ENCODE data around the gene PPP1R2.

Gene PPP1R2

GRCh38 chr3:195556390-195556789 is 13.3 kb upstream of the PPP1R2 start (continued):
- TF ChIP-seq ZNF837 (tag by site-specific recombination; IDR thresholded peaks at IDR 0.05) (no peak), ZNF704 (tag by site-specific recombination; IDR thresholded peaks at IDR 0.05) (no peak), ZNF791 (tag by site-specific recombination; IDR thresholded peaks at IDR 0.05) (no peak), ZNF660 (tag by site-specific recombination; IDR thresholded peaks at IDR 0.05) (0 out of 2 replicates have a peak, but pooled peaks have one; percentile 19), KLF16 (tag by site-specific recombination; IDR thresholded peaks at IDR 0.05) (no peak), ZSCAN30 (tag by site-specific recombination; IDR thresholded peaks at IDR 0.05) (peak; percentile 64; the same call in 1 of the 2 replicates), OSR2 (tag by site-specific recombination; IDR thresholded peaks at IDR 0.05) (no peak)
- TF ChIP-seq, protein P1, sequence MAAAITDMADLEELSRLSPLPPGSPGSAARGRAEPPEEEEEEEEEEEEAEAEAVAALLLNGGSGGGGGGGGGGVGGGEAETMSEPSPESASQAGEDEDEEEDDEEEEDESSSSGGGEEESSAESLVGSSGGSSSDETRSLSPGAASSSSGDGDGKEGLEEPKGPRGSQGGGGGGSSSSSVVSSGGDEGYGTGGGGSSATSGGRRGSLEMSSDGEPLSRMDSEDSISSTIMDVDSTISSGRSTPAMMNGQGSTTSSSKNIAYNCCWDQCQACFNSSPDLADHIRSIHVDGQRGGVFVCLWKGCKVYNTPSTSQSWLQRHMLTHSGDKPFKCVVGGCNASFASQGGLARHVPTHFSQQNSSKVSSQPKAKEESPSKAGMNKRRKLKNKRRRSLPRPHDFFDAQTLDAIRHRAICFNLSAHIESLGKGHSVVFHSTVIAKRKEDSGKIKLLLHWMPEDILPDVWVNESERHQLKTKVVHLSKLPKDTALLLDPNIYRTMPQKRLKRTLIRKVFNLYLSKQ (tag by site-specific recombination; IDR thresholded peaks at IDR 0.05; ENCODE audit: borderline replicate concordance), result no peak

DNA sequence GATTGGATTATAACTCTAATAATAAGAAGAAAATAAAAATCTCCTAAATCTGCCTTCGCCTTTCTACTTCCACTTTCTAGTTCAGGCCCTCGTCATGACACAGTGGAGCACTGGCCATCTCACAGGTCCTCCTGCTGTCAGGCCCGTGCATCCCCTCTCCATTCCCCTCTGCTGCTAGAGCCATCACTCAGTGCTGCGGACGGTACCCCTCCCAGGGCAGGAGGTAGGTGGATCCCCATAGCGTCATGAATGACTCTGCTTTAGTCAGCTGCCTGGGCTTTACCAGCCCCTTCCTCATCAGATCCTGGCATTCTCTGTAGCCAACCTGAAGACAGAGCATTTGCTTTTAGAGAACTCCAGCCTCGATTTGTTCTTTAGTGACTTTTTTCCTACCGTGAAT is 12.0 kb upstream of the PPP1R2 start:
- H3K4me3 ChIP-seq (ENCODE audit: low read depth, low read length), result no peak overlapping the region
- H3K36me3 ChIP-seq (ENCODE audit: control insufficient read depth in 2 of 2, insufficient read depth in 1 of 2, low read length in 2 of 2), result no peaks in the 10 kb centered on the region
- ChIA-PET POLR2A (no interaction called here), CTCF (interaction anchor here (0.7 kb wide), 1 partner anchor 10 kb away, joined by 3 read pairs; no protein-coding TSS in a partner anchor)
- H3K9me3 ChIP-seq (ENCODE audit: control insufficient read depth, insufficient read depth, low read depth, low read length), result no peaks in the 10 kb centered on the region
- no peak overlapping the region for H3K27ac ChIP-seq (ENCODE audit: extremely low read depth, low read depth, low read length)
- TF ChIP-seq ZNF146 (tag by site-specific recombination; IDR thresholded peaks at IDR 0.05) (no peak), ZNF521 (tag by site-specific recombination; IDR thresholded peaks at IDR 0.05) (no peak), SP7 (tag by site-specific recombination; IDR thresholded peaks at IDR 0.05) (no peak), ZNF354C (tag by site-specific recombination; IDR thresholded peaks at IDR 0.05; ENCODE audit: borderline replicate concordance, low read depth) (no peak), ZNF621 (tag by site-specific recombination; IDR thresholded peaks at IDR 0.05) (no peak), ZNF549 (tag by site-specific recombination; IDR thresholded peaks at IDR 0.05) (no peak)
- TF ChIP-seq, protein P2, sequence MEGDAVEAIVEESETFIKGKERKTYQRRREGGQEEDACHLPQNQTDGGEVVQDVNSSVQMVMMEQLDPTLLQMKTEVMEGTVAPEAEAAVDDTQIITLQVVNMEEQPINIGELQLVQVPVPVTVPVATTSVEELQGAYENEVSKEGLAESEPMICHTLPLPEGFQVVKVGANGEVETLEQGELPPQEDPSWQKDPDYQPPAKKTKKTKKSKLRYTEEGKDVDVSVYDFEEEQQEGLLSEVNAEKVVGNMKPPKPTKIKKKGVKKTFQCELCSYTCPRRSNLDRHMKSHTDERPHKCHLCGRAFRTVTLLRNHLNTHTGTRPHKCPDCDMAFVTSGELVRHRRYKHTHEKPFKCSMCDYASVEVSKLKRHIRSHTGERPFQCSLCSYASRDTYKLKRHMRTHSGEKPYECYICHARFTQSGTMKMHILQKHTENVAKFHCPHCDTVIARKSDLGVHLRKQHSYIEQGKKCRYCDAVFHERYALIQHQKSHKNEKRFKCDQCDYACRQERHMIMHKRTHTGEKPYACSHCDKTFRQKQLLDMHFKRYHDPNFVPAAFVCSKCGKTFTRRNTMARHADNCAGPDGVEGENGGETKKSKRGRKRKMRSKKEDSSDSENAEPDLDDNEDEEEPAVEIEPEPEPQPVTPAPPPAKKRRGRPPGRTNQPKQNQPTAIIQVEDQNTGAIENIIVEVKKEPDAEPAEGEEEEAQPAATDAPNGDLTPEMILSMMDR (tag by site-specific recombination; IDR thresholded peaks at IDR 0.05), result no peak
- H3K4me1 ChIP-seq (ENCODE audit: control insufficient read depth, insufficient read depth, low read length), result no peaks in the 10 kb centered on the region

GRCh38 chr3:195554458-195554857 is 11.3 kb upstream of the PPP1R2 start:
- ChIA-PET POLR2A (no interaction called here), CTCF (interaction anchor here (0.7 kb wide), 1 partner anchor 11 kb away, joined by 3 read pairs; no protein-coding TSS in a partner anchor)
- Histone ChIP-seq H3K27ac (ENCODE audit: extremely low read depth, low read depth, low read length) (no peak overlapping the region), H3K36me3 (ENCODE audit: control insufficient read depth in 2 of 2, insufficient read depth in 1 of 2, low read length in 2 of 2) (no peaks in the 10 kb centered on the region), H3K4me1 (ENCODE audit: control insufficient read depth, insufficient read depth, low read length) (no peaks in the 10 kb centered on the region), H3K9me3 (ENCODE audit: control insufficient read depth, insufficient read depth, low read depth, low read length) (no peaks in the 10 kb centered on the region), H3K4me3 (ENCODE audit: low read depth, low read length) (no peak overlapping the region)
- TF ChIP-seq ZNF600 (tag by site-specific recombination; IDR thresholded peaks at IDR 0.05) (no peak), MEIS1 (CRISPR knock-in tag; IDR thresholded peaks at IDR 0.05; ENCODE audit: borderline replicate concordance) (no peak), INSM2 (tag by site-specific recombination; IDR thresholded peaks at IDR 0.05) (no peak), RBAK (tag by site-specific recombination; IDR thresholded peaks at IDR 0.05) (no peak), ZNF692 (tag by site-specific recombination; IDR thresholded peaks at IDR 0.05) (no peak), ZNF76 (tag by site-specific recombination; IDR thresholded peaks at IDR 0.05; ENCODE audit: borderline replicate concordance, low read depth) (no peak), PBX3 (CRISPR knock-in tag; IDR thresholded peaks at IDR 0.05) (no peak)
- TF ChIP-seq, protein P3, sequence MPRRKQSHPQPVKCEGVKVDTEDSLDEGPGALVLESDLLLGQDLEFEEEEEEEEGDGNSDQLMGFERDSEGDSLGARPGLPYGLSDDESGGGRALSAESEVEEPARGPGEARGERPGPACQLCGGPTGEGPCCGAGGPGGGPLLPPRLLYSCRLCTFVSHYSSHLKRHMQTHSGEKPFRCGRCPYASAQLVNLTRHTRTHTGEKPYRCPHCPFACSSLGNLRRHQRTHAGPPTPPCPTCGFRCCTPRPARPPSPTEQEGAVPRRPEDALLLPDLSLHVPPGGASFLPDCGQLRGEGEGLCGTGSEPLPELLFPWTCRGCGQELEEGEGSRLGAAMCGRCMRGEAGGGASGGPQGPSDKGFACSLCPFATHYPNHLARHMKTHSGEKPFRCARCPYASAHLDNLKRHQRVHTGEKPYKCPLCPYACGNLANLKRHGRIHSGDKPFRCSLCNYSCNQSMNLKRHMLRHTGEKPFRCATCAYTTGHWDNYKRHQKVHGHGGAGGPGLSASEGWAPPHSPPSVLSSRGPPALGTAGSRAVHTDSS (tag by site-specific recombination; IDR thresholded peaks at IDR 0.05), result no peak
